HAP-1 (cell line): Measurements from ENCODE around the gene TRIB2.

Source experiments
- DNase-seq, 2 experiments: peaks; one replicate each; pipeline ENCODE4 v3.0.0-alpha.2; 2016 to 2020; ENCODE audit warnings: low spot score in 2 of 2
- H3K27me3 ChIP-seq: fragments of 250-450 bp; sonication (Bioruptor Pico); 2 replicates; pipeline ENCODE4 v1.5.1; 2020; ENCODE audit warnings: low read depth, mild to moderate bottlenecking, moderate library complexity
- H3K36me3 ChIP-seq: fragments of 250-450 bp; sonication (Bioruptor Pico); replicated peaks from 2 replicates; pipeline ENCODE4 v1.5.1; 2020; ENCODE audit warnings: mild to moderate bottlenecking
- H3K4me1 ChIP-seq: fragments of 250-450 bp; sonication (Bioruptor Pico); 2 replicates; pipeline ENCODE4 v1.5.1; 2020; ENCODE audit warnings: mild to moderate bottlenecking
- H3K4me3 ChIP-seq: fragments of 250-450 bp; sonication (Bioruptor Pico); 2 replicates; pipeline ENCODE4 v1.5.1; 2020; ENCODE audit warnings: mild to moderate bottlenecking, moderate library complexity
- H3K9me3 ChIP-seq: fragments of 250-450 bp; sonication (Bioruptor Pico); 2 replicates; pipeline ENCODE4 v1.5.1; 2020; ENCODE audit warnings: mild to moderate bottlenecking, moderate library complexity
- in situ Hi-C: fragments of 300-500 bp; cut with MboI; formaldehyde crosslinking; loops from 3 replicates; pipeline ENCODE4 v1.14.3; 2020; ENCODE audit warnings: low sequenced_read_pairs, inconsistent platforms, mixed read lengths

Gene TRIB2

DNA sequence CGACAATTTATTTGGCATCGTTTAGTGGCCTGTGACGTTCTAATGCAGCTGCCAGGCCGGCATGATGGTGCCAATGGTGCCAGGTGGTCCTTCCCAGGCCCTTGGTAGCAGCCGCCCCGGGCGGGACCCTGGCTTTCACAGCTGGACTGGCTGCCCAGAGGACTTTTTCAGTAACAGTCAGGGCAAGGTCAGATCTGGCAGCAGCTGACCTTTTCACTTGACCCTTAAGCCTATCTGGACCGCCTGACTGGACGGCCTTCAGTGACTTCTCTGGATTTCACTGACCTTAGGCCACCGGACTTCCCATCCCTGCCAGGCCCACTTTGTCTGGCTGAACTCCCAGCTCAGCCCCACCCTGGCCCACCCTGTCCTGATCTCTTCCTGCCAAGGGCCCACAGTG lies 15.9 kb downstream of the TRIB2 start:
- no peak overlapping the region for H3K4me3 ChIP-seq
- no peak for DNase-seq
- H3K36me3 ChIP-seq: no peaks in the 10 kb centered on the region
- no peaks in the 10 kb centered on the region for H3K4me1 ChIP-seq
- in situ Hi-C loops: no loop called here
- no peaks in the 10 kb centered on the region for H3K27me3 ChIP-seq
- no peaks in the 10 kb centered on the region for H3K9me3 ChIP-seq

DNA sequence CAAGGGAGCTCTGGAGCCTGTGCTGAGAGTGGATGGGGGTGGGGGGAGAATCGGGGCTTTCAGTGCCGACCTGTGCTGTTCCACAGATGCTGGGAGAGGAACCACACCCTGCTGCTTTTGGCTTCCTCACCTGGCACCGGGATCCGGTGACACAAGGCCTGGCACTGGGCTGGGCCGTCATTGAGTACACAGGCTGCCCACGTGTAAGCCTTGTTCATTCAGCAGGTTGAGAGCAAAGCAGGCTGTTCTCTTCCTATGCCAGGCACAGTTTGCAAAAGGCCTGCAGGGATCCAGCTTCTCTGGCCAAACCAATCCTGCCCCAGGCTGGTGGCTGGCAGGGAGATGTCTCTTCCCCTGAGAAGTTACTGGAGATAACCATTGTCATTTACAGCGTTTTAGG lies 17.1 kb downstream of the TRIB2 start:
- no peaks in the 10 kb centered on the region for H3K4me1 ChIP-seq
- no peaks in the 10 kb centered on the region for H3K9me3 ChIP-seq
- in situ Hi-C loops: no loop called here
- no peaks in the 10 kb centered on the region for H3K36me3 ChIP-seq
- H3K4me3 ChIP-seq: no peak overlapping the region
- DNase-seq: no peak
- H3K27me3 ChIP-seq: no peaks in the 10 kb centered on the region

DNA sequence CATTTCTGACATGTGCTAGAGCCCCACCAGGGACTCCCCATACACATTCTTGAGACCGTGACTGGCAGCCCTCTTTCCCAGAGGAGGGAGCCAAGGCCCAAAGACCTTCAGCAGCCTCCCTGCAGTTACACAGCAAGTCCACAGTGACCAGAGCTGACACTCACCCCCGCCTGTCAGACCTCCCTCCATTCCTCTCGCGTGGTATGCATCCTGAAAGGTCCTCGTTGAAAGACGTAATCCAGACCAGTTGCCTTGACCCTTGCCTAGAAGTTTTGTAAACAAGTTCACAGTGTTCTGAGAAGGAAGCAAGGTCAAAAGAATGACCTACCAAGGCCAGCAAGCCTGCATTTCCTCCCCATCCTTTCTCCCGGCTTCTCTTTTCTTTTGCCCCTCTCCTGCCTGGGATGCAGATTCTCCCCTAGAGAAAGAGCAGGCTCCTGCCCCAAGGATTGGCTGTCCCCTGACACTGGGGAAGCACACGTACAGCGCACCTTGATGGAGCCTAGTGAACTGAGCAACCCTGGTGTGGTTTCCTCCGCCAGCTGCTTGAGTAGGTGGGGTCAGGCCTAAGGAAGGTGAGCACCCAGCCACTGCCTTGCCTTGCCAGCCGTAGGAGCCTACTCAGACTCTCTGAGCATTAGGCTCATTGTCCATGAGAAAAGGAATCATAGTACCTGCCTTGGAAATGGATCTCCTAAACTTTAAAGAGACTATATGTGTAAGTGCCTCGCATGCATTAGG lies 18.3 kb downstream of the TRIB2 start:
- in situ Hi-C loops: no loop called here
- no peaks in the 10 kb centered on the region for H3K36me3 ChIP-seq
- DNase-seq: no peak
- no peaks in the 10 kb centered on the region for H3K4me1 ChIP-seq
- H3K4me3 ChIP-seq: no peak overlapping the region
- H3K27me3 ChIP-seq: no peaks in the 10 kb centered on the region
- no peaks in the 10 kb centered on the region for H3K9me3 ChIP-seq

DNA sequence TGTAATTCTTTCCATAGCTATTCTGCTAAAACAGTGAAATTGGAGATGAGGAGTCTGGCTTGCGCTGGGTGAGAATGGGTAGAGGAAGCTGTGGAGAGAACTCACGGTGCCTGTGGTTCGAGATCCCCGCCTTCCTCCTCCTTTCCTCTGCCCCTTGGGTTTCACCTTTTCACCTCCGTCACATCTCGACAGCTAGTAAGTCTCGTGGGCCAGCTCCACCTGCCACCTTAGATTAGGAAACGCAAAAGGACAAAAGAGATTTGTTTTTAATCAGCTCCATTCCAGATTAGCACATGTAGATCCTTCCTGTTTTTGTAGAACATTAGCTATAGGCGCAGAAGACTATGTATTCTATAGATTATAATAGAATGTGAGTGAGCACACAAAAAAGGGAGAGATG lies 20.6 kb downstream of the TRIB2 start:
- no peaks in the 10 kb centered on the region for H3K4me1 ChIP-seq
- in situ Hi-C loops: no loop called here
- no peaks in the 10 kb centered on the region for H3K27me3 ChIP-seq
- DNase-seq: no peak
- H3K36me3 ChIP-seq: no peaks in the 10 kb centered on the region
- no peaks in the 10 kb centered on the region for H3K9me3 ChIP-seq
- H3K4me3 ChIP-seq: no peak overlapping the region

DNA sequence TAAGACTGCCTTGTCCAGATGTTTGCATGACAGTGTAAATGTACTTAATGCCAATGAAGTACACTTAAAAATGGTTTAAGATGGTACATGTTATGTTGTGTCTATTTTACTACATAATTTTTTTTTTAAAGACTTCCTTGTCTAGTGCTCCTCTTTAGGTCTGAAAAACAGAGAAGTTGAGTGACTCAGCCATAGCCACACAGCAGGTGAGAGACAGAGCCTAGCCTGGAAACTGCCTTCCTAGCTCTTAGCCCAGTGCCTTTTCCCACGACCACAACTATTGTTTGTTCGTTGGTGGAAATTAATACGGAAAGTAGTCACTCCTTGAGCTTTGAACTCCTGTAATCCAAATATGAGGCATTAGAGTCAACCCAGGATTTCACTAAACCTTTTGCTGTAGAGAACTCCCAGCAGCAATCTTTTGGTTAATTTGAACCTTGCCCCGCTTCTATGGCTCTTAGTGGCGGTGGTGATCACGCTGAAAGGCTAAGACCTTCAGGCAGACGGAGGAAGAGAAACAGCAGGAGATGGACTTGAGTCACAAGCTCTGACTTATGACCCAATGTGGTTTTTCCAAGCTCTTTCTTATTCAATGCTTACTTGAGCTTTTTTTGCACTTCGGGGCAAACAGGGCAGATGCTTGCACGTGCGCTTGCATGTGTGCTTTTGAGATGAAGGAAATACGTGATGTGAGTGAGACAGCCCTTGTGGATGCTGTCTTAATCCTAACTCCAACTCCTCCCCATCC lies 21.2 kb downstream of the TRIB2 start:
- in situ Hi-C loops: no loop called here
- no peak overlapping the region for H3K4me3 ChIP-seq
- DNase-seq: no peak
- H3K9me3 ChIP-seq: no peaks in the 10 kb centered on the region
- H3K4me1 ChIP-seq: no peaks in the 10 kb centered on the region
- H3K27me3 ChIP-seq: no peaks in the 10 kb centered on the region
- H3K36me3 ChIP-seq: no peaks in the 10 kb centered on the region

DNA sequence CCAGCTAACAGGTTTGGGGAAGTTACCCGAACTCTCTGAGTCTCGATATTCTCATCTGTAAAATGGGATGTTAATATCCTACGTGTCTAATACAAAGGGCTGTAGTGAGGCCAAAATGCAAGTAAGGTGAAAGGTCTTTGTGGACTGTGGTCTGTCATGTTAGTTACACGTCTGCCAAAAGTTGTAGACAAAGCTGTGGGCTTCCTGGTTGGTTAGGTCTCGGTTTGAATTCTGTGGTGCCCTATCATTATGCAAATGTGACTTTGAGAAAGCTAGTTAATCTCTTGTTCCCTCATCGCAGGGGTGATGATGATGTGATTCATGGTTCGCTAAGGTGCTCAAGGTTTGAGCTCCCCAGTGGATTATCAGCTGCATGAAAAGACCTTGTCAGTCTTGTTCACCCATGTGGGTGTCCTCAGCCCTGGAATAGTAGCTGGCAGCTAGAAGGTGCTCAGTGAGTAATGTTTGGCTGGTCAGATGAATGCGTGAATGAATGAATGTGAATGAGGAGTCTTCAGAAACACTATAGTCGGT lies 23.1 kb downstream of the TRIB2 start:
- no peaks in the 10 kb centered on the region for H3K27me3 ChIP-seq
- in situ Hi-C loops: no loop called here
- no peaks in the 10 kb centered on the region for H3K4me1 ChIP-seq
- DNase-seq: no peak
- H3K36me3 ChIP-seq: no peaks in the 10 kb centered on the region
- no peaks in the 10 kb centered on the region for H3K9me3 ChIP-seq
- H3K4me3 ChIP-seq: no peak overlapping the region

DNA sequence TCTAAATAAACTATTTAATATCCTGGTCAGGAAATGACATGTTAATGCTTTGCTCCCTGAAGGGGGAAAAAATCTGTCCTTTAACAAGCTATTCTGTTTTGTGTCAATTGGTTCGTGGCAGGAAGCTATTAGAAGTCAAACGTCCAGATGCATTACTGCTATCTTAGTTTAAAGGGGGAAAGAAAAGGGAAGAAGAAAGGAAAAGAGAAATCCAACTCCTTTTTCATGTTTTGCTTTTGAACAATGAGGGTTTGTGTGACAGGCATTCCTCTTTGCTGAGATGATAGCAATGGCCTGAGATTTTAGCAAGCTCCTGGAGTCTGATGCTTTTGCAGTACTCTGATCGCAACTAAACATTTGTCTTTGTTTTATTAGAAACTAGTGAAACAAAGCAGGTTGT lies 24.6 kb downstream of the TRIB2 start:
- in situ Hi-C loops: no loop called here
- Histone ChIP-seq H3K9me3 (no peaks in the 10 kb centered on the region), H3K4me1 (no peaks in the 10 kb centered on the region), H3K27me3 (no peaks in the 10 kb centered on the region), H3K36me3 (no peaks in the 10 kb centered on the region), H3K4me3 (no peak overlapping the region)
- DNase-seq: no peak

DNA sequence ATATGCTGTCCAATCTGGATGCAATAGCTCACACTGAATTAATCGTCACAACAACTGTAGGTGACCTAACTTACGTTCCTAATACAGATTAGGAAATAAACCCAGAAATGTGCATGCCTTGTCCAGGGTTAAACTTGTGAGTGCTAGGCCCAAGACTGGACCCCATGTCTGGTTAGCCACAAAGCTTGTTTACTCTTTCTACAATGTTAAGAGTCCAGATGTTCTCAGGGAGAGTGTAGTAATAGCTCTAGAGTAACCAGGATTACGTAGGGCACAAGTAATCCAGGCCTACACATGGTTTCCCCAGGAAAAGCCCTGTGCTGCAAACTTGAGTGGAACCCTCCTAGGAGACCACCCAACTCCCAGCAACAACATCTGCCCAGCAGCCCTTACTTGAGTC lies 26.2 kb downstream of the TRIB2 start:
- no peak for DNase-seq
- in situ Hi-C loops: no loop called here
- Histone ChIP-seq H3K9me3 (no peaks in the 10 kb centered on the region), H3K4me3 (no peak overlapping the region), H3K27me3 (no peaks in the 10 kb centered on the region), H3K36me3 (no peaks in the 10 kb centered on the region), H3K4me1 (no peaks in the 10 kb centered on the region)

DNA sequence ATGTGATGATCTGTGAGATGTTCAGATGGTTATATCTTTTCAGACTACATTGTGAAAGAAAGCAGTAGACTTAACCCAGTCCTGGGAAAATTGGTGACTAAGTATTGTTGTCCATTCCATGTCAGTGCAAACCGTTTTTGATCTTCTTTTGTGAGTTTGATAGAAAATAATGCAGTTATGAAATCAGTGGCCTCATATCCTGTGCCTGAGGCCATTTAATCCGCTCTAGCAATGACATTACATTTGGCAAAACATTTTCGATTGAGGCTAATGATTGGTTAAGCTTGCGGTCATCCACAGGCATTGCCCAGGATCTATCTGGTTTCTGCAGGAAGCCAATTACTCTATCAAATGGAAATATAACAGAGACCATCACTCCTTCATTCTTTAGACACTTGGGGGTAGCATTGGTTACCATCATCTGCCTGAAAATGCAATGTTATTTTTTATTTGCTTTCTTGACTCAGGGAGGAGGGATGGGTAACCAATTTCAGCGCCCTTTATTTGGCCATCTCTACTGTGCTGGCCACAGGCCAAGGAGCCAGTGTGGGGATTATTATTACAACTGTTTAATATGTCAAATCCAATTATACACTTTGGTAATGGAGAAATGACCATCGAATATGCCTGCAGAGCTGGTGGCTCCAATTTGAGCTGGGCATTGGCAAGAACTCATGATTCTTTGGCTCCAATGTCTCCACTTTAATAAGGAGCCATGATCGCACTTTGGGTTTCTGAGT lies 33.6 kb downstream of the TRIB2 start:
- in situ Hi-C loops: no loop called here
- no peaks in the 10 kb centered on the region for H3K27me3 ChIP-seq
- H3K4me3 ChIP-seq: no peak overlapping the region
- no peaks in the 10 kb centered on the region for H3K36me3 ChIP-seq
- no peaks in the 10 kb centered on the region for H3K4me1 ChIP-seq
- no peak for DNase-seq
- no peaks in the 10 kb centered on the region for H3K9me3 ChIP-seq

DNA sequence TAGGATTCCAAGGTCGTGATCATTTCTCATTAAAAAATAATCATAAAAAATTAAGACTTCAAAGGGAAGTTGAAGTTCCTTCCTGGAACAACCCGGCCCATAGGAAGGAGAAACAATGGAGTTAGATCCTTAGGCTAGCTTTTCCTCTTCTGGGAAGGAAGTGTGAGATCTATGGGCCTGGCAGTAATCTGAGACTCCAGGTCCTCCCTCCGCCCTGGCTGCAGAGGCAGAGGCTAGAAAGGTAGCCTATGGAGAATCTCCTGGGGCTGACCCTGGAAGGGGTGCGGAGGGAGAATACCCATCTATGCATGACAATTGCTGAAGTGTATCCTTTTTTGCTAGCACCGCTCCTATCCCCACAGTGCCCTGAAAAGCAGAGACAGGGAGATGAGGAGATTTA lies 37.9 kb downstream of the TRIB2 start:
- no peaks in the 10 kb centered on the region for H3K4me1 ChIP-seq
- H3K36me3 ChIP-seq: no peaks in the 10 kb centered on the region
- no peaks in the 10 kb centered on the region for H3K9me3 ChIP-seq
- no peak for DNase-seq
- H3K27me3 ChIP-seq: no peaks in the 10 kb centered on the region
- in situ Hi-C loops: no loop called here
- H3K4me3 ChIP-seq: no peak overlapping the region

DNA sequence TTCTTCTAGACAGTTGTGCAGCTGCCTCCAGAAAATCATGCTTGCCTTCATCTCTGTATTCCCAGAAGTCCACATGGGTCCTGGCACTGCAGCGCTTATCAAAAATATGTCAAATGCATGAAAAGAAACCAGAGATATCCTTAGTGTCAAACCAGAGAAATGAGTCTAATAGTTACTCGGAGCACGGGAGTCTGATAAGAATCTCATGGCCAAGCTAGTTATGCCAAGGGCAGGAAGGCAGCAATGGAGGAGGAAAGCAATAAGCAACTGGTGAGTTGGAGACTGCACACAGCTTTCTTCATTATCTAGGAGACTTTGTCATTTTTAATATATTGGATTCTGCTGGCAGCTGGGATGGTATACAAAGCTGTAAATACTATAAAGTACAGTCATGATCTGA lies 38.6 kb downstream of the TRIB2 start:
- Histone ChIP-seq H3K4me1 (no peaks in the 10 kb centered on the region), H3K4me3 (no peak overlapping the region), H3K27me3 (no peaks in the 10 kb centered on the region), H3K9me3 (no peaks in the 10 kb centered on the region), H3K36me3 (no peaks in the 10 kb centered on the region)
- DNase-seq: no peak
- in situ Hi-C loops: no loop called here

DNA sequence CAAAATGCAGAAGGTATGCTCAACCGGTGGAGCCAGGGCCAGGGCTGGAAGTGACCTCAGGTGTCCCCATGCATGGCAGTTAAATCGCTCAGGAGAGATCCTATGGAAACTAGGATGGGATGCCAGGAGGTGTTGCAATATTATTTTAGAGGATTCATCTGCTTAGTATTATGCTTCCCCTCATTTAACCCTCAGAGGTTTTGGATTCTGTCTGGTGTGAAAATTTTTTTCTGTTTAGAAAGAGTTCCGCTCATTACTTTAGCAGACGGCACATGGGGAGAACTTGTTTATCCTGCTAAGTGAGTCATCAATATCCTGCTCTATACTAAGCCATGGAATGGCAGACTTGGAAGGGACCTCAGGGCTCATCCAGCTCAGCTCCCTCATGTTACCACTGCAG lies 42.5 kb downstream of the TRIB2 start:
- Histone ChIP-seq H3K9me3 (no peaks in the 10 kb centered on the region), H3K4me3 (no peak overlapping the region), H3K4me1 (no peaks in the 10 kb centered on the region), H3K27me3 (no peaks in the 10 kb centered on the region), H3K36me3 (no peaks in the 10 kb centered on the region)
- DNase-seq: no peak
- in situ Hi-C loops: no loop called here

DNA sequence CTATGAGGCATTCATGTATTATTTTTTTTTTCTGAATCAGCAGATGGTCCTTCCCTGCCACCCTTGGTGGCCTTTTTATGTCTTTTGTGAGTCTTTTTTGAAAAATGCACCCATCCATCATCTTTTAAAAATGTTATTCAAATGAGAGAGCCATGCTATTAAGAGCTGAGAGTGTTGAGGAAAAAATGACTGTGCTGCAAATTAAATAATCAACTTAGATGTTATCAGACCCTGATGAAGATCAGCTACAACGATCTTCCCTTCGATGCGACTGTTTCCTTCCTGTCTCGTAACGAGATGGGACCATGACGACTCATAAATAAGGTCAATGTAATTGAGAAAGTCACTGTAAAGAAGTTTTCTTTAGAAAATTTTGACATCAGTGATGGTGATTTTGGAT lies 44.4 kb downstream of the TRIB2 start:
- Histone ChIP-seq H3K9me3 (no peaks in the 10 kb centered on the region), H3K4me1 (no peaks in the 10 kb centered on the region), H3K36me3 (no peaks in the 10 kb centered on the region), H3K4me3 (no peak overlapping the region), H3K27me3 (no peaks in the 10 kb centered on the region)
- in situ Hi-C loops: no loop called here
- no peak for DNase-seq

DNA sequence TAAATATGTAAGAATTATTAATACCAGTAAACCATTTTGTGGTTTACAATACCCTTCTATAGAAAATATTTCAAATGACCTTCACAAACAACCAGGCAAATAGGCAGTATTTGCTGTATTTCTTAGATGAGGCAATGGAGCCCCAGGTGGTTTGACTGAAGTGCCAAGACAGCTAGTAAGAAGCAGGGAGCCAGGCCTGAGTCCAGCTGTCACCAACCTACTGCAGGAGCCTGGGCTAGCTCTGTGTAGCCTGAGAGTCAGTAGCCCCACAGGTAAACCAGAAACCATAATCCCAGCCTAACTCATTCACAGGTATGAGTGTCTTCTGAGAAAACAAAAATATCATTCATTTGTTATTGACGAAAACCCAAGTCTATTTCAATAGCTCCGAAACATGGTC lies 45.6 kb downstream of the TRIB2 start:
- Histone ChIP-seq H3K9me3 (no peaks in the 10 kb centered on the region), H3K27me3 (no peaks in the 10 kb centered on the region), H3K36me3 (no peaks in the 10 kb centered on the region), H3K4me3 (no peak overlapping the region), H3K4me1 (no peaks in the 10 kb centered on the region)
- DNase-seq: no peak
- in situ Hi-C loops: no loop called here
